Endothelial cell of umbilical vein (primary cell): Measurements from ENCODE around the gene FGD6. TPM values are rescaled to one million over a fixed set of nuclear protein-coding genes. Genes with fewer than 3 reads are reported as not detected.
A peak's percentile ranks its signal among the peaks of the same experiment; 100 is the strongest.

Source experiments
- BruUV-seq: library from RNA; stranded (reverse); fragments of 400-500 nt; replicated peaks from 2 replicates; lab custom pipeline; 2021; lab: Mats Ljungman, UMichigan
- CTCF ChIA-PET: fragments of 300-600, 350-600 bp; sonication (Branson Sonifier 250); formaldehyde crosslinking; loops from one replicate; lab custom pipeline; 2021; ENCODE audit warnings: antibody characterized with exemption, inconsistent platforms; lab: Charles Lee
- POLR2A ChIA-PET: fragments of 300-600, 350-600 bp; sonication (Branson Sonifier 250); formaldehyde crosslinking; loops from one replicate; lab custom pipeline; 2021; ENCODE audit warnings: antibody characterized with exemption, inconsistent platforms; lab: Charles Lee
- DNase-seq: peaks from one replicate; pipeline ENCODE4 v3.0.0-alpha.2; 2011; ENCODE audit warnings: low read depth, low spot score
- FAIRE-seq: peaks from 2 replicates; lab custom pipeline; 2011; peaks lifted over from hg19 to GRCh38; lab: Jason Lieb, UNC
- H2AFZ ChIP-seq: 2 replicates; pipeline ENCODE4 v1.6.0; 2012; ENCODE audit warnings: low read depth, low read length, control low read depth, inconsistent platforms
- H3K27ac ChIP-seq: 2 replicates; pipeline ENCODE4 v1.5.1; 2011; ENCODE audit warnings: low read depth, mild to moderate bottlenecking, control low read depth, low read length, moderate library complexity; ENCODE audit not compliant: insufficient read depth
- H3K27me3 ChIP-seq, 2 experiments: 2 replicates each; pipeline versions ENCODE4 v1.6.0 to v1.6.1; 2011; ENCODE audit warnings: low read length in 2 of 2, mixed read lengths in 1 of 2; ENCODE audit not compliant: control insufficient read depth in 2 of 2, insufficient read depth in 2 of 2
- H3K36me3 ChIP-seq, 2 experiments: 2 replicates in 1 of 2; 3 replicates in 1 of 2; pipeline ENCODE4 v1.5.1; 2011; ENCODE audit warnings: low read length in 2 of 2, mild to moderate bottlenecking in 1 of 2, moderate library complexity in 1 of 2; ENCODE audit not compliant: control insufficient read depth in 2 of 2, insufficient read depth in 2 of 2; ENCODE audit errors: extremely low read depth in 1 of 2
- H3K4me1 ChIP-seq: 3 replicates; pipeline ENCODE4 v1.5.1; 2011; ENCODE audit warnings: mild to moderate bottlenecking, low read length; ENCODE audit not compliant: control insufficient read depth, insufficient read depth; ENCODE audit errors: extremely low read depth
- H3K4me2 ChIP-seq: 2 replicates; pipeline ENCODE4 v1.6.1; 2011; ENCODE audit warnings: low read length, control low read depth, mixed read lengths; ENCODE audit not compliant: insufficient read depth
- H3K4me3 ChIP-seq, 3 experiments: fragments of 200-600 bp in 1 of 3; sonication (generic), shearing (Covaris generic) in 1 of 3; replicated peaks in 1 of 3; 2 replicates each; pipeline ENCODE4 v1.5.1; 2011 to 2016; ENCODE audit warnings: control low read depth in 3 of 3, low read length in 3 of 3, mild to moderate bottlenecking in 2 of 3, inconsistent platforms in 1 of 3, low read depth in 1 of 3, moderate library complexity in 1 of 3; ENCODE audit not compliant: insufficient read depth in 1 of 3
- H3K79me2 ChIP-seq: 2 replicates; pipeline ENCODE4 v1.6.0; 2012; ENCODE audit warnings: low read length, inconsistent platforms; ENCODE audit not compliant: control insufficient read depth, insufficient read depth
- H3K9ac ChIP-seq: replicated peaks from 2 replicates; pipeline ENCODE3; 2011; ENCODE audit warnings: low read length, control low read depth; ENCODE audit not compliant: insufficient read depth; ENCODE audit errors: extremely low read depth
- H3K9me1 ChIP-seq: replicated peaks from 3 replicates; pipeline ENCODE4 v1.6.0; 2011; ENCODE audit warnings: mild to moderate bottlenecking, low read length; ENCODE audit not compliant: control insufficient read depth, insufficient read depth; ENCODE audit errors: extremely low read depth
- H3K9me3 ChIP-seq: replicated peaks from 2 replicates; pipeline ENCODE4 v1.5.1; 2012; ENCODE audit warnings: low read length, inconsistent platforms; ENCODE audit not compliant: control insufficient read depth, insufficient read depth
- H4K20me1 ChIP-seq: replicated peaks from 2 replicates; pipeline ENCODE3; 2011; ENCODE audit warnings: mild to moderate bottlenecking, low read length; ENCODE audit not compliant: control insufficient read depth, insufficient read depth; ENCODE audit errors: extremely low read depth
- EZH2 ChIP-seq: IDR thresholded peaks from 2 replicates; pipeline ENCODE4 v1.6.1; 2012; ENCODE audit warnings: borderline replicate concordance, low read depth, mild to moderate bottlenecking, moderate library complexity, low read length, inconsistent platforms; ENCODE audit not compliant: severe bottlenecking
- FOS ChIP-seq: IDR thresholded peaks from 2 replicates; pipeline ENCODE4 v1.6.1; 2011; ENCODE audit warnings: mild to moderate bottlenecking, low read length, moderate library complexity, borderline replicate concordance; ENCODE audit not compliant: insufficient read depth
- GATA2 ChIP-seq: IDR thresholded peaks from 2 replicates; pipeline ENCODE4 v1.7.0; 2011; ENCODE audit warnings: low read depth, mild to moderate bottlenecking, moderate library complexity, mixed read lengths, low read length; ENCODE audit not compliant: insufficient read length, insufficient read depth
- JUN ChIP-seq: IDR thresholded peaks from 2 replicates; pipeline ENCODE4 v1.6.1; 2011; ENCODE audit warnings: borderline replicate concordance, low read depth; ENCODE audit not compliant: insufficient read length, insufficient read depth
- MAX ChIP-seq: IDR thresholded peaks from 2 replicates; pipeline ENCODE4 v1.6.1; 2011; ENCODE audit not compliant: insufficient read depth, insufficient read length
- POLR2A ChIP-seq: IDR thresholded peaks from 2 replicates; pipeline ENCODE4 v1.6.1; 2012; ENCODE audit warnings: low read depth, mild to moderate bottlenecking, control low read depth, low read length
- dilution Hi-C: fragments of 300-500 bp; cut with MboI; formaldehyde crosslinking; loops from one replicate; pipeline ENCODE4 v1.15.0; 2019; ENCODE audit warnings: low sequenced_read_pairs; ENCODE audit not compliant: extremely low pct_ligation_motif_present
- intact Hi-C: fragments of 100-400 bp; cut with micrococcal nuclease; formaldehyde crosslinking; loops from one replicate; pipeline ENCODE4 v1.10.0; 2022
- polyA plus RNA-seq, 4 experiments: library from polyadenylated mRNA; depleted of rRNA in 3 of 4; stranded (reverse) in 3 of 4; unstranded in 1 of 4; fragments of >200 nt; gene quantifications; 2 replicates each; pipeline versions ENCODE4 v1.2.1 to v1.2.3, GENCODE V29; 2011 to 2012; ENCODE audit warnings: missing spikeins in 1 of 4
- total RNA-seq: library from RNA; stranded (reverse); gene quantifications from 2 replicates; pipeline ENCODE4 v1.2.3, GENCODE V29; 2021

Gene FGD6
- total and polyA plus RNA-seq, 2 donors (not counting 3 experiments of a cell fraction or from before 2014, with no cell fraction given) = 5.9 to 14.0 TPM

GRCh38 chr12:95215949-95216348 is 1.3 kb downstream of the FGD6 start:
- TF ChIP-seq MAX (no peak), GATA2 (no peak), EZH2 (no peak), FOS (no peak)
- FAIRE-seq (peak; percentile 21), DNase-seq (peak; percentile 78)
- intact Hi-C loops = loop anchor here (2.0 to 10.0 kb wide), 3 partner anchors 101 to 501 kb away; no protein-coding TSS in a partner anchor
- Histone ChIP-seq H3K9me3 (no peaks in the 10 kb centered on the region), H4K20me1 (no peaks in the 10 kb centered on the region), H3K4me1 (peaks cover 44% of the 10 kb centered on the region), H3K9ac (peak overlapping the region; percentile 87), H3K27ac (peak overlapping the region; percentile 58), H3K27me3 (no peaks in the 10 kb centered on the region), H2AFZ (no peak overlapping the region), H3K4me2 (peak overlapping the region; percentile 100), H3K9me1 (no peaks in the 10 kb centered on the region), H3K36me3 (no peaks in the 10 kb centered on the region), H3K79me2 (peaks cover 71% of the 10 kb centered on the region), H3K4me3 (peak overlapping the region; percentile 69 to 99 (median 94))
- ChIA-PET CTCF (interaction anchor here (0.6 to 5.9 kb wide), 15 partner anchors 10 to 699 kb away, joined by 3 to 91 read pairs (median 4); no protein-coding TSS in a partner anchor), POLR2A (interaction anchor here (0.6 to 0.7 kb wide), 2 partner anchors 15 to 80 kb away, joined by 3 to 7 read pairs; no protein-coding TSS in a partner anchor)
- dilution Hi-C loops = loop anchor here (25.0 kb wide), 1 partner anchor 104 kb away; no protein-coding TSS in a partner anchor
- no TSS peak for BruUV-seq

GRCh38 chr12:95214466-95214865 is 2.8 kb downstream of the FGD6 start:
- intact Hi-C loops = loop anchor here (10.0 kb wide), 1 partner anchor 500 kb away; no protein-coding TSS in a partner anchor
- dilution Hi-C loops = loop anchor here (25.0 kb wide), 1 partner anchor 102 kb away; no protein-coding TSS in a partner anchor
- Histone ChIP-seq H3K27ac (no peak overlapping the region), H3K4me2 (no peak overlapping the region), H3K9me3 (no peaks in the 10 kb centered on the region), H3K36me3 (no peaks in the 10 kb centered on the region), H3K9me1 (no peaks in the 10 kb centered on the region), H2AFZ (no peak overlapping the region), H3K4me1 (peaks cover 35% of the 10 kb centered on the region), H3K27me3 (no peaks in the 10 kb centered on the region), H3K4me3 (no peak overlapping the region), H4K20me1 (no peaks in the 10 kb centered on the region), H3K79me2 (peaks cover 57% of the 10 kb centered on the region), H3K9ac (no peak overlapping the region)
- BruUV-seq = no TSS peak
- ChIA-PET CTCF (interaction anchor here (1.7 to 5.9 kb wide), 4 partner anchors 9 to 120 kb away, joined by 9 to 91 read pairs (median 44); no protein-coding TSS in a partner anchor), POLR2A (no interaction called here)
- FAIRE-seq (no peak), DNase-seq (peak; percentile 27)
- TF ChIP-seq POLR2A (no peak), JUN (no peak), FOS (no peak)
